ENCODE results near the gene SRP68.

The SRP68 gene

GRCh38 chr17:76017481-76018339 is 54.6 kb downstream of the SRP68 start:
- no peak for DNase-seq

GRCh38 chr17:76014925-76015261 is 57.4 kb downstream of the SRP68 start:
- no peak for DNase-seq

- peak; percentile 34 to 73 (median 51) for DNase-seq
Observed at GRCh38 chr17:76014100-76014924, 58.0 kb downstream of the SRP68 start.

- DNase-seq = no peak
Observed at GRCh38 chr17:76013377-76013932, 58.9 kb downstream of the SRP68 start.

- DNase-seq = no peak
Observed at GRCh38 chr17:76011951-76012350, 60.4 kb downstream of the SRP68 start.

- no peak for DNase-seq
Observed at GRCh38 chr17:76009969-76010661, 62.2 kb downstream of the SRP68 start.

GRCh38 chr17:76009447-76009846 is 62.9 kb downstream of the SRP68 start:
- no peak for DNase-seq

- no peak for DNase-seq
Observed at GRCh38 chr17:76008630-76009425, 63.5 kb downstream of the SRP68 start.

- no peak for DNase-seq
Observed at GRCh38 chr17:76008208-76008607, 64.1 kb downstream of the SRP68 start.

- no peak for DNase-seq
Observed at GRCh38 chr17:76007850-76008165, 64.5 kb downstream of the SRP68 start.

- DNase-seq = no peak
Observed at GRCh38 chr17:76007131-76007849, 65.0 kb downstream of the SRP68 start.

GRCh38 chr17:76005263-76006149 is 66.8 kb downstream of the SRP68 start:
- DNase-seq = peak; percentile 54 to 80 (median 75)

GRCh38 chr17:76004750-76005262 is 67.5 kb downstream of the SRP68 start:
- DNase-seq = no peak

- DNase-seq = no peak
Observed at GRCh38 chr17:76003915-76004314, 68.4 kb downstream of the SRP68 start.

GRCh38 chr17:76002100-76002499 is 70.2 kb downstream of the SRP68 start:
- no peak for DNase-seq

GRCh38 chr17:76000755-76001521 is 71.4 kb downstream of the SRP68 start, which contains the start of gene CDK3:
CDK3 (plus strand) TSS chr17:76000855; CDS start chr17:76001426, 571 bp downstream.
- no peak for DNase-seq

GRCh38 chr17:76000016-76000754 is 72.1 kb downstream of the SRP68 start:
- DNase-seq = peak; percentile 19 to 63 (median 44)

GRCh38 chr17:75998327-75998795 is 74.0 kb downstream of the SRP68 start:
- DNase-seq = no peak

Data from activated naive CD4-positive, alpha-beta T cell (primary cell).